Measurements from ENCODE around the gene SERTAD4.
"Not testable (repeated sequence)": the region's sequence is repeated elsewhere in the genome, so short reads cannot be mapped to it uniquely, and the experiment has no call there.

DNA sequence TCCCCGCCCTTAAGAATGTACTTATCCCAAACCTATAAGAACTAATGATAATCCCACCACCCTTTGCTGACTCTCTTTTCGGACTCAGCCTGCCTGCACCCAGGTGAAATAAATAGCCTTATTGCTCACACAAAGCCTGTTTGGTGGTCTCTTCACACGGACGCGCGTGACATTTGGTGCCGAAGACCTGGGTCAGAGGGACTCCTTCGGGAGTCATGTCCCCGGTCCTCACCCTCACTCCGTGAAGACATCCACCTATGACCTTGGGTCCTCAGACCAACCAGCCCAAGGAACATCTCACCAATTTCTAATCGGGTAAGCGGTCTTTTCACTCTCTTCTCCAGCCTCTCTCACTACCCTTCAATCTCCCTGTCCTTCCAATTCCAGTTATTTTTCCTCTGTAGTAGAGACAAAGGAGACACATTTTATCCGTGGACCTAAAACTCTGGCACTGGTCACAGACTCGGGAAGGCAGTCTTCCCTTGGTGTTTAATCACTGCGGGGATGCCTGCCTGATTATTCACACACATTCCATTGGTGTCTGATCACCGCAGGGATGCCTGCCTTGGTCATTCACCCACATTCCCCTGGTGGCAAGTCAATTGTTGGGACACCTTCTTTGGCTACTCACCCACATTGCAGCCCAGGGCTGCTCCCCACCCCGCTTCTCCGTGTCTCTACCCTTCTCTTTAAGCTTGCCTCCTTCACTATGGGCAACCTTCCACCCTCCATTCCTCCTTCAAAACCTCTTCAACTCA is 44.6 kb upstream of the SERTAD4 start:
- not testable (repeated sequence) for TF ChIP-seq EZH2 (IDR thresholded peaks at IDR 0.05; ENCODE audit: insufficient read depth, poor library complexity, severe bottlenecking); EZH2phosphoT487 (IDR thresholded peaks at IDR 0.05; ENCODE audit: insufficient read depth, low read depth)

Measured in GM23248 (cell line).